Measurements from ENCODE around the gene CFAP46.
"Not testable (repeated sequence)": the region's sequence is repeated elsewhere in the genome, so short reads cannot be mapped to it uniquely, and the experiment has no call there.

CFAP46 gene

GRCh38 chr10:132943791-132944404 is 1.5 kb upstream of the CFAP46 start:
- no peak for DNase-seq (ENCODE audit: low spot score)

- DNase-seq (ENCODE audit: low spot score), result no peak
These were observed 854 bp upstream of the CFAP46 start for GRCh38 chr10:132943058-132943790.

GRCh38 chr10:132941640-132942051 is 724 bp downstream of the CFAP46 start:
- no peak for DNase-seq (ENCODE audit: low spot score)

GRCh38 chr10:132940791-132941465 is 1.4 kb downstream of the CFAP46 start:
- DNase-seq (ENCODE audit: low spot score), result no peak

- peak; percentile 50 for DNase-seq (ENCODE audit: low spot score)
These were observed 2.2 kb downstream of the CFAP46 start for GRCh38 chr10:132939957-132940790.

- DNase-seq (ENCODE audit: low spot score), result no peak
These were observed 2.9 kb downstream of the CFAP46 start for GRCh38 chr10:132939378-132939955.

- no peak for DNase-seq (ENCODE audit: low spot score)
These were observed 3.7 kb downstream of the CFAP46 start for GRCh38 chr10:132938472-132939339.

- DNase-seq (ENCODE audit: low spot score), result no peak
These were observed 4.5 kb downstream of the CFAP46 start for GRCh38 chr10:132937861-132938260.

- DNase-seq (ENCODE audit: low spot score), result no peak
These were observed 7.4 kb downstream of the CFAP46 start for GRCh38 chr10:132934953-132935352.

GRCh38 chr10:132933308-132934042 is 8.9 kb downstream of the CFAP46 start:
- DNase-seq (ENCODE audit: low spot score), result no peak

GRCh38 chr10:132932461-132933307 is 9.7 kb downstream of the CFAP46 start:
- no peak for DNase-seq (ENCODE audit: low spot score)

- DNase-seq (ENCODE audit: low spot score), result not testable (repeated sequence)
These were observed 10.8 kb downstream of the CFAP46 start for GRCh38 chr10:132931258-132932250.

- DNase-seq (ENCODE audit: low spot score), result not testable (repeated sequence)
These were observed 11.7 kb downstream of the CFAP46 start for GRCh38 chr10:132930701-132931100.

- DNase-seq (ENCODE audit: low spot score), result no peak
These were observed 12.3 kb downstream of the CFAP46 start for GRCh38 chr10:132929953-132930548.

- no peak for DNase-seq (ENCODE audit: low spot score)
These were observed 12.9 kb downstream of the CFAP46 start for GRCh38 chr10:132929480-132929879.

- no peak for DNase-seq (ENCODE audit: low spot score)
These were observed 14.1 kb downstream of the CFAP46 start for GRCh38 chr10:132928261-132928660.

- DNase-seq (ENCODE audit: low spot score), result no peak
These were observed 14.5 kb downstream of the CFAP46 start for GRCh38 chr10:132927824-132928223.
